Stimulated activated CD4-positive, alpha-beta T cell treated with anti-CD3 and anti-CD28 coated beads, Interleukin-4, amount 100 ng/mL, for 24 hours (primary cell): ENCODE results near the gene PSMG1.
"Not testable (repeated sequence)": the region's sequence is repeated elsewhere in the genome, so short reads cannot be mapped to it uniquely, and the experiment has no call there.

ENCODE experiments used
- DNase-seq: peaks from one replicate; pipeline ENCODE4 v3.0.0-alpha.2; 2020

PSMG1 gene

GRCh38 chr21:39183272-39184049, at the start of gene PSMG1:
Gene PSMG1, minus strand, starts transcription at chr21:39183451. Its CDS starts 66 bp downstream, at chr21:39183385.
- DNase-seq, result peak; percentile 94

GRCh38 chr21:39232861-39233291, 49.6 kb upstream of the PSMG1 start:
- no peak for DNase-seq

GRCh38 chr21:39224930-39225329, 41.7 kb upstream of the PSMG1 start:
- DNase-seq, result no peak

GRCh38 chr21:39221997-39222486, 38.8 kb upstream of the PSMG1 start:
- DNase-seq, result no peak

GRCh38 chr21:39221282-39221996, 38.2 kb upstream of the PSMG1 start:
- DNase-seq, result no peak

GRCh38 chr21:39220875-39221274, 37.6 kb upstream of the PSMG1 start:
- not testable (repeated sequence) for DNase-seq

GRCh38 chr21:39220150-39220549, 36.9 kb upstream of the PSMG1 start:
- DNase-seq, result no peak

GRCh38 chr21:39218082-39218409, 34.8 kb upstream of the PSMG1 start:
- no peak for DNase-seq

GRCh38 chr21:39217356-39218081, 34.3 kb upstream of the PSMG1 start:
- DNase-seq, result no peak

- no peak for DNase-seq
Measured at GRCh38 chr21:39216290-39216689, 33.0 kb upstream of the PSMG1 start.

- no peak for DNase-seq
Measured at GRCh38 chr21:39215078-39215477, 31.8 kb upstream of the PSMG1 start.

GRCh38 chr21:39209334-39209688, 26.1 kb upstream of the PSMG1 start:
- no peak for DNase-seq

- no peak for DNase-seq
Measured at GRCh38 chr21:39208624-39209333, 25.5 kb upstream of the PSMG1 start.

GRCh38 chr21:39204134-39204533, 20.9 kb upstream of the PSMG1 start:
- DNase-seq, result no peak

GRCh38 chr21:39198800-39199199, 15.5 kb upstream of the PSMG1 start:
- DNase-seq, result no peak

GRCh38 chr21:39197448-39198233, 14.4 kb upstream of the PSMG1 start:
- no peak for DNase-seq

GRCh38 chr21:39196838-39197237, 13.6 kb upstream of the PSMG1 start:
- no peak for DNase-seq

GRCh38 chr21:39196310-39196709, 13.1 kb upstream of the PSMG1 start:
- no peak for DNase-seq

- DNase-seq, result no peak
Measured at GRCh38 chr21:39193380-39193779, 10.1 kb upstream of the PSMG1 start.

GRCh38 chr21:39189857-39190604, 6.8 kb upstream of the PSMG1 start:
- no peak for DNase-seq

- DNase-seq, result no peak
Measured at GRCh38 chr21:39188521-39189139, 5.4 kb upstream of the PSMG1 start.
